HUES48 (cell line): ENCODE data around the gene GALNT1.

Experiments used
- H3K27ac ChIP-seq: one replicate; pipeline ENCODE4 v1.7.0; 2013; ENCODE audit warnings: low read depth, low read length, inconsistent platforms
- H3K27me3 ChIP-seq: 2 replicates; pipeline ENCODE4 v1.6.1; 2013; ENCODE audit warnings: mild to moderate bottlenecking, low read length; ENCODE audit not compliant: control insufficient read depth, insufficient read depth
- H3K36me3 ChIP-seq: 2 replicates; pipeline ENCODE4 v1.6.1; 2013; ENCODE audit warnings: low read length; ENCODE audit not compliant: control insufficient read depth, insufficient read depth
- H3K4me1 ChIP-seq: 2 replicates; pipeline ENCODE4 v1.6.1; 2013; ENCODE audit warnings: mild to moderate bottlenecking, low read length; ENCODE audit not compliant: control insufficient read depth, insufficient read depth
- H3K4me3 ChIP-seq: 2 replicates; pipeline ENCODE4 v1.5.1; 2013; ENCODE audit warnings: mild to moderate bottlenecking, low read depth, low read length
- H3K9ac ChIP-seq: 2 replicates; pipeline ENCODE4 v1.6.1; 2013; ENCODE audit warnings: mild to moderate bottlenecking, low read depth, low read length, moderate library complexity
- H3K9me3 ChIP-seq: 2 replicates; pipeline ENCODE4 v1.6.1; 2013; ENCODE audit warnings: low read length; ENCODE audit not compliant: control insufficient read depth, insufficient read depth

The GALNT1 gene

GRCh38 chr18:35618289-35618688 lies 36.7 kb downstream of the GALNT1 start:
- Histone ChIP-seq H3K4me1 (peaks cover 46% of the 10 kb centered on the region), H3K9me3 (no peaks in the 10 kb centered on the region), H3K27me3 (no peaks in the 10 kb centered on the region), H3K4me3 (no peak overlapping the region), H3K9ac (no peak overlapping the region), H3K27ac (peak overlapping the region; percentile 34), H3K36me3 (no peaks in the 10 kb centered on the region)

GRCh38 chr18:35618696-35619095 lies 37.2 kb downstream of the GALNT1 start:
- H3K9me3 ChIP-seq: no peaks in the 10 kb centered on the region
- no peak overlapping the region for H3K9ac ChIP-seq
- H3K27ac ChIP-seq: peak overlapping the region; percentile 34
- H3K27me3 ChIP-seq: no peaks in the 10 kb centered on the region
- no peak overlapping the region for H3K4me3 ChIP-seq
- H3K36me3 ChIP-seq: no peaks in the 10 kb centered on the region
- peaks cover 46% of the 10 kb centered on the region for H3K4me1 ChIP-seq

DNA sequence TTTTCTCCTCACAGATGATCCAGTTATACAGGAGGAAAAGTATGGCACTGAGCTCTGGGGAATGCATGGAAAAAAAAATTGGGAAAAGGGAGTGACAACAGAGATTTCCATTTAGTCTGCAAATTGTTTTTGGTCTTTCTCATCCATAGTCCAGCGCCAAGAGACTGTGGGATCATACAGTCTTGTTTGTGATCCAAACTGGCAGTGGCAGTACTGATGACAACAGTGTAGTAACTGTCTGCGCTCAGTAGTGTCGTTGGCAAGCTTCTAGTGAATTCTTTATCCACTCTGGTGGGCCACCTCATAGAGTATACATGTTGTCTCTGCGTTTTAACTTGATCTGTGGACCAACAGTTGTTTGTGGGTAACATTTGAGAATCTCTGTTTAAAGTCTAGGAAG lies 37.9 kb downstream of the GALNT1 start:
- Histone ChIP-seq H3K27me3 (no peaks in the 10 kb centered on the region), H3K4me3 (no peak overlapping the region), H3K9me3 (no peaks in the 10 kb centered on the region), H3K9ac (no peak overlapping the region), H3K27ac (no peak overlapping the region), H3K36me3 (no peaks in the 10 kb centered on the region), H3K4me1 (peaks cover 46% of the 10 kb centered on the region)

DNA sequence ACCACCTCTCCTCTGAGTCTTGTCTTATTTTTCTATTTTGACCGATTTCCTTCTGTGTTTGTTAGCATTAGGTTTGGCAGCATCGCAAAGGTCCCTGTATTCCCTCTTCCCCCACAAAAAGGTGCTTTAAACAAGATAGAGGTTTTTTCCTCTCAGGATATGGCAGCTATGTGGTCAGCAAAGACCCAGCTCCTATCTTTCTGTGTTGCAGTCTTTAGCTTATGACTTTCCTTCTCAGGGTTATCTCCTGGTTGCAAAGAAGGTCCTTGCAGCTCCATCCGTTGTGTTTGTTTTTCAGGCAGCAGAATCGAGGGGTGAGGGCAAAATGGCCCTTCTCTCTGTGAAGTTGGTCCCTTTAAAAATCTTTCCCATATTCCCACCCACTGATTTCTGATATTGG lies 38.4 kb downstream of the GALNT1 start:
- Histone ChIP-seq H3K9me3 (no peaks in the 10 kb centered on the region), H3K9ac (no peak overlapping the region), H3K4me3 (no peak overlapping the region), H3K36me3 (no peaks in the 10 kb centered on the region), H3K27me3 (no peaks in the 10 kb centered on the region), H3K27ac (no peak overlapping the region), H3K4me1 (peaks cover 46% of the 10 kb centered on the region)

DNA sequence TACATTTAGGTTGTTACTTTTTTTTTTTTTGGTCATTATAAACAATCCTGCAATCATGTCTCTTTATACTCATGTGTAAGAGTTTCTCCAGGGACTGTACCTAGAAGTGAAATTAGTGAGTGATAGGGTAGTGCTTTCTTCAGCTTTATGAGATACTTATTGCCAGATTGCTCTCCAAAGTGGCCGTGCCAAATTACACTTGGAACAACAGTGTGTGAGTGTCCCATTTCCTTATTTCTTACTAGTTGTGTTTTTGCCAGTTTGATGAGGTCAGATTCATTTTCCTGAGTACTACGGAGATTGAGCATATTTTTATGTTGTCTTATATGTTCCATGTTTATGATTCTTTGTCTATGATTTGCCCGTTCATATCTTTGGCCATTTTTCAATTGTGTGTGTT lies 39.2 kb downstream of the GALNT1 start:
- H3K36me3 ChIP-seq: no peaks in the 10 kb centered on the region
- H3K9me3 ChIP-seq: peaks cover under 1% of the 10 kb centered on the region; the same call in 1 of the 2 replicates
- H3K4me3 ChIP-seq: no peak overlapping the region
- peaks cover 42% of the 10 kb centered on the region for H3K4me1 ChIP-seq
- H3K27ac ChIP-seq: no peak overlapping the region
- no peak overlapping the region for H3K9ac ChIP-seq
- no peaks in the 10 kb centered on the region for H3K27me3 ChIP-seq

GRCh38 chr18:35623255-35623654 lies 41.7 kb downstream of the GALNT1 start:
- H3K36me3 ChIP-seq: 0 out of 2 replicates have a peak, but pooled peaks cover 8% of the 10 kb centered on the region
- no peak overlapping the region for H3K4me3 ChIP-seq
- peaks cover 22% of the 10 kb centered on the region for H3K9me3 ChIP-seq
- no peak overlapping the region for H3K27ac ChIP-seq
- no peak overlapping the region for H3K9ac ChIP-seq
- no peaks in the 10 kb centered on the region for H3K27me3 ChIP-seq
- peaks cover 17% of the 10 kb centered on the region for H3K4me1 ChIP-seq

- H3K4me1 ChIP-seq: 0 out of 2 replicates have a peak, but pooled peaks cover 8% of the 10 kb centered on the region
- no peak overlapping the region for H3K9ac ChIP-seq
- H3K27ac ChIP-seq: no peak overlapping the region
- 0 out of 2 replicates have a peak, but pooled peaks cover 10% of the 10 kb centered on the region for H3K36me3 ChIP-seq
- H3K4me3 ChIP-seq: no peak overlapping the region
- H3K27me3 ChIP-seq: no peaks in the 10 kb centered on the region
- peaks cover 25% of the 10 kb centered on the region for H3K9me3 ChIP-seq
These were observed 42.6 kb downstream of the GALNT1 start for GRCh38 chr18:35624146-35624545.

DNA sequence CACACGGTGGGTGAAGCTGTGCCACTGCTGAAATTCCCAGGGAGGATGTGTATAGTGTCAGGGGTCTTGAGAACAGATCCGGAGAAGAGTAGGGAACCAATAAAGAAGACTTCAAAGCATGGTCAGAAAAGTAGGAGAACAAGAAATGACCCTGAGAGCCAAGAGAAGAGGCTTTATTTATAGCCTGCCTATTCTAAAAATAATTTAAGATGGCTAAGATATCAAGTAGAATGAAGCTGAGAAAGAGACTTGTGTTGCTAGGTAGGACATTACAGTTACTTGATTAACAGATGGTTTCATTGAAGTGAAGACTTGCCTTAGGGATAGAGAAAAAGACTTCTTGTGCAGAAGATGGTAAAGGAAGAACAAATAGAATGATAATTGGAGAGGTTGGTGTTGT lies 43.7 kb downstream of the GALNT1 start:
- Histone ChIP-seq H3K27me3 (no peaks in the 10 kb centered on the region), H3K27ac (no peak overlapping the region), H3K36me3 (0 out of 2 replicates have a peak, but pooled peaks cover 10% of the 10 kb centered on the region), H3K9ac (no peak overlapping the region), H3K4me3 (no peak overlapping the region), H3K9me3 (peaks cover 25% of the 10 kb centered on the region), H3K4me1 (no peaks in the 10 kb centered on the region)

- Histone ChIP-seq H3K27me3 (no peaks in the 10 kb centered on the region), H3K4me1 (no peaks in the 10 kb centered on the region), H3K9ac (no peak overlapping the region), H3K36me3 (no peaks in the 10 kb centered on the region), H3K27ac (no peak overlapping the region), H3K9me3 (peaks cover 8% of the 10 kb centered on the region; the same call in 1 of the 2 replicates), H3K4me3 (no peak overlapping the region)
These were observed 52.2 kb downstream of the GALNT1 start for GRCh38 chr18:35633761-35634160.

DNA sequence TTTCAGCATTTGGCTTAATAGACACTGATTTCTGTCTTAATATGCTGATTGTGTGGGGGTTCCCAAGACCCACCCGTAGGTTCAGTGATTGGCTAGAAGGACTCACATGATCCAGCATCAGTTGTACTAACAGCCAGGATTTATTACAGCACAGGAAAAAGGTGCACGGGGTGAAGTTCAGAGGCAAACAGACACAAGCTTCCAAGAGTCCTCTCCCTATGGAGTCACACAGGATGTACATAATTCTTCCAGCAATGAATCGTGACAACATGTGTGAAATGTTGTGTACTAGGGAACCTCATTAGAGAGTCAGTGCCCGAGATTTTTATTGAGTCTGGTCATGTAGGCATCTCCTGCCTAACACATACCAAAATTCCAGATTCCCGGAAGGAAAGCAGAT lies 52.8 kb downstream of the GALNT1 start:
- Histone ChIP-seq H3K4me1 (no peaks in the 10 kb centered on the region), H3K9me3 (peaks cover 8% of the 10 kb centered on the region; the same call in 1 of the 2 replicates), H3K27ac (no peak overlapping the region), H3K36me3 (no peaks in the 10 kb centered on the region), H3K4me3 (no peak overlapping the region), H3K27me3 (no peaks in the 10 kb centered on the region), H3K9ac (no peak overlapping the region)

DNA sequence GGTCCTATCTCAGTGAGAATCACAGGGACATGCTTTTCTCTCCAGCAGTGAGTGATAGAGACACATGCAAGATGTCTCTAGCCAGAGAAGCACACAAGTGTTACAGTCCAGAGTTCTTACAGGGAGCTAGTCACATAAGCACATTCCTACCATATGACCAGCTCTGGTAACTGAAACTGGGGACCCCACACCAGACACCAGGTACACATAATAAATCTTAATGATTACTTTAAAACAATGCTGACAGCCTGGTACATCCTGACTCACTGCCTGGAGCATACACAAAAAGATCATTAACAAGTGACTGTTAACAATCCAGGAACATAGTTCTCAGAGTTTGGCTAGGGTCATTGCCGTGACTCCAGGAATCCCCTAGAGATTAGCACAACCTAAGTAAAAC lies 53.6 kb downstream of the GALNT1 start:
- no peaks in the 10 kb centered on the region for H3K36me3 ChIP-seq
- H3K9me3 ChIP-seq: peaks cover 8% of the 10 kb centered on the region; the same call in 1 of the 2 replicates
- H3K27me3 ChIP-seq: no peaks in the 10 kb centered on the region
- H3K27ac ChIP-seq: no peak overlapping the region
- H3K4me1 ChIP-seq: no peaks in the 10 kb centered on the region
- no peak overlapping the region for H3K4me3 ChIP-seq
- no peak overlapping the region for H3K9ac ChIP-seq

- H3K4me1 ChIP-seq: no peaks in the 10 kb centered on the region
- H3K4me3 ChIP-seq: no peak overlapping the region
- no peaks in the 10 kb centered on the region for H3K36me3 ChIP-seq
These were observed 55.7 kb downstream of the GALNT1 start for GRCh38 chr18:35637227-35637626.

More at GRCh38 chr18:35637227-35637626, 55.7 kb downstream of the GALNT1 start:
- peaks cover 8% of the 10 kb centered on the region; the same call in 1 of the 2 replicates for H3K9me3 ChIP-seq
- no peak overlapping the region for H3K27ac ChIP-seq
- H3K9ac ChIP-seq: no peak overlapping the region
- H3K27me3 ChIP-seq: no peaks in the 10 kb centered on the region
